Heart right ventricle (tissue), 16 donors: ENCODE results near the gene IL2RG. TPM values are rescaled to one million over a fixed set of nuclear protein-coding genes. Genes with fewer than 3 reads are reported as not detected.

Source experiments
- ATAC-seq, 8 donors: fragments of 200-7000 bp; cut with Tn5 transposase; one replicate each; pipeline ENCODE4 v1.9.1; 2020; ENCODE audit warnings: mild to moderate bottlenecking in 8 of 8, moderate library complexity in 8 of 8, moderate number of reproducible peaks in 1 of 8
- DNase-seq, 2 donors: peaks; one replicate each; pipeline ENCODE4 v3.0.0-alpha.2; 2020
- H3K27ac ChIP-seq, 10 donors: fragments of 200-600 bp; sonication (generic) in 2 of 10; one replicate each; pipeline versions ENCODE4 v1.5.0 to v1.8.0; 2020 to 2022; ENCODE audit warnings: mild to moderate bottlenecking in 3 of 10
- H3K27me3 ChIP-seq, 7 donors: fragments of 200-600 bp; one replicate each; pipeline ENCODE4 v1.8.0; 2021 to 2022; ENCODE audit warnings: mild to moderate bottlenecking in 2 of 7
- H3K36me3 ChIP-seq, 9 donors: fragments of 200-600 bp; sonication (generic) in 1 of 9; one replicate each; pipeline versions ENCODE4 v1.5.0 to v1.8.0; 2020 to 2022; ENCODE audit warnings: mild to moderate bottlenecking in 2 of 9
- H3K4me1 ChIP-seq, 9 donors: fragments of 200-600 bp; sonication (generic) in 1 of 9; one replicate each; pipeline versions ENCODE4 v1.5.0 to v1.8.0; 2020 to 2022; ENCODE audit warnings: mild to moderate bottlenecking in 4 of 9
- H3K4me3 ChIP-seq, 10 donors: fragments of 200-600 bp; sonication (generic) in 2 of 10; one replicate each; pipeline versions ENCODE4 v1.5.0 to v1.8.0; 2020 to 2022; ENCODE audit warnings: mild to moderate bottlenecking in 7 of 10, moderate library complexity in 2 of 10
- H3K9me3 ChIP-seq, 11 donors: fragments of 200-600 bp in 10 of 11; sonication (generic) in 2 of 11; one replicate each; pipeline versions ENCODE4 v1.5.0 to v1.8.0; 2013 to 2022; ENCODE audit warnings: mild to moderate bottlenecking in 2 of 11, control low read depth in 1 of 11, moderate library complexity in 1 of 11
- WGBS, 2 donors: extraction: QIAGEN DNeasy Blood & Tissue Kit; methylation state at CpG; one replicate each; pipeline ENCODE4 v1.1.7; 2013; ENCODE audit warnings: inconsistent platforms in 1 of 2; 5-methylcytosine and 5-hydroxymethylcytosine counted together
- intact Hi-C, 10 donors: fragments of 100-400 bp; cut with DNase I; formaldehyde crosslinking; loops; one replicate each; pipeline versions ENCODE4 v1.11.1 to v1.14.2; 2022
- polyA plus RNA-seq, 2 donors: library from polyadenylated mRNA; stranded (reverse); fragments of 200-250 nt; gene quantifications; one replicate each; pipeline ENCODE4 v1.2.3, GENCODE V29; 2013
- total RNA-seq, 10 donors: library from RNA; stranded (reverse); fragmentation: NEBNext Ultra II Directional in 3 of 10; extraction: Animal tissue kit (Norgen Biotek cat#: 25700) in 3 of 10; gene quantifications; one replicate each; pipeline versions ENCODE4 v1.2.1 to v1.2.4, GENCODE V29; 2021 to 2023
- TF ChIP-seq, protein P1 (sequence below), 9 donors: fragments of 200-600 bp; sonication (generic) in 2 of 9; IDR thresholded peaks; one replicate each; pipeline versions ENCODE4 v1.5.0 to v1.8.0; 2021 to 2022; ENCODE audit warnings: antibody characterized with exemption in 9 of 9, mild to moderate bottlenecking in 5 of 9, moderate library complexity in 1 of 9
- donor health status: Arrhythmogenic right ventricular cardiomyopathy.
- donor health status: ischemic (EF 13 %, LVEDD 7.1; RV severe dilation, severe dysfunction).
- donor health status: healthy with polysubstance abuse.
- donor health status: DM: no; HTN: yes; CAD: no.
- donor health status: DM: no; HTN: no; CAD: no.
- donor health status: ischemic (EF 25% LVEDD 6.9; RV normal size, moderate dysfunction).
- donor health status: ischemic (EF 25% LVEDD 5.7; RV mildly dilated, moderate dysfunction).
- donor health status: healthy.
- donor health status: DM: yes; HTN: yes; CAD: no.
- donor health status: Ischemic cardiomyopathy.
- donor health status: ischemic (EF 35%, LVEDD 5.7; RV mildly dilated, moderate dysfunction).
- donor health status: nonischemic (EF 11% LVEDD 7.7; RV severe dilation, severe dysfunction).
- donor health status: DM: yes; HTN: yes; CAD: no.
- donor health status: PGD.
- donor health status: ischemic (EF 29% LVEDD 5.4; RV normal size, mild dysfunction).
- donor health status: nonischemic (EF 23%, LVEDD 6.1; RV moderate dilation, normal function).

IL2RG gene
- total and polyA plus RNA-seq, 12 donors: 0.57 to 15.3 (median 1.8) TPM

DNA sequence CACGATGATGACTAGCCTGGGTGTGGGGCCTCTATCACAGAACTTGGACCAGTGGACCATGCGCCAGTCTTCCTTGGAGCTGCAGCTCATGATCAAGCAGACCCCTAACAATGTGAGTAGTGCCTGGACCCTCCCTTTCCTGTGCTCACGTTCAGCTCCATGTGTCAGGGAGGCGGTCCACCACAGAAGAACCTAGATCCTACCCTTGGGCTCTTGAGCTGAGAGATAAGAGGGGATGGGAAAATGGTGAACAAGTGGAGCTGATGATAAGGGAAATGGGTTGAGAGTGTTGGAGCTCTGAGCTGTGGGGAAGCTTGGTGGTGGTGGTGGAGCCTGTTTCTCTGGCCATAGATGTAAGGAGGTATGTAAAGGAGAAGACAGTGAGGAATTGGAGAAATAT, 20.1 kb upstream of the IL2RG start:
- TF ChIP-seq, protein P1, sequence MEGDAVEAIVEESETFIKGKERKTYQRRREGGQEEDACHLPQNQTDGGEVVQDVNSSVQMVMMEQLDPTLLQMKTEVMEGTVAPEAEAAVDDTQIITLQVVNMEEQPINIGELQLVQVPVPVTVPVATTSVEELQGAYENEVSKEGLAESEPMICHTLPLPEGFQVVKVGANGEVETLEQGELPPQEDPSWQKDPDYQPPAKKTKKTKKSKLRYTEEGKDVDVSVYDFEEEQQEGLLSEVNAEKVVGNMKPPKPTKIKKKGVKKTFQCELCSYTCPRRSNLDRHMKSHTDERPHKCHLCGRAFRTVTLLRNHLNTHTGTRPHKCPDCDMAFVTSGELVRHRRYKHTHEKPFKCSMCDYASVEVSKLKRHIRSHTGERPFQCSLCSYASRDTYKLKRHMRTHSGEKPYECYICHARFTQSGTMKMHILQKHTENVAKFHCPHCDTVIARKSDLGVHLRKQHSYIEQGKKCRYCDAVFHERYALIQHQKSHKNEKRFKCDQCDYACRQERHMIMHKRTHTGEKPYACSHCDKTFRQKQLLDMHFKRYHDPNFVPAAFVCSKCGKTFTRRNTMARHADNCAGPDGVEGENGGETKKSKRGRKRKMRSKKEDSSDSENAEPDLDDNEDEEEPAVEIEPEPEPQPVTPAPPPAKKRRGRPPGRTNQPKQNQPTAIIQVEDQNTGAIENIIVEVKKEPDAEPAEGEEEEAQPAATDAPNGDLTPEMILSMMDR (IDR thresholded peaks at IDR 0.05): no peak
- H3K27me3 ChIP-seq: no peaks in the 10 kb centered on the region
- no peak for DNase-seq
- intact Hi-C loops: loop anchor here in 1 of 10 donors (5.0 kb wide), 1 partner anchor 34 kb away; the partner anchor contains the start of gene FOXO4
- H3K4me3 ChIP-seq: no peak overlapping the region
- no peak overlapping the region for H3K27ac ChIP-seq
- H3K36me3 ChIP-seq: peaks cover 0 to 97% (median 10%) of the 10 kb centered on the region in 9 donors
- WGBS, 2 donors: 68 to 83% methylated on average over 4 of the region's 4 CpGs
- no peaks in the 10 kb centered on the region for H3K9me3 ChIP-seq
- peaks cover 0 to 7% (median 0%) of the 10 kb centered on the region in 9 donors for H3K4me1 ChIP-seq
- ATAC-seq: no peak

DNA sequence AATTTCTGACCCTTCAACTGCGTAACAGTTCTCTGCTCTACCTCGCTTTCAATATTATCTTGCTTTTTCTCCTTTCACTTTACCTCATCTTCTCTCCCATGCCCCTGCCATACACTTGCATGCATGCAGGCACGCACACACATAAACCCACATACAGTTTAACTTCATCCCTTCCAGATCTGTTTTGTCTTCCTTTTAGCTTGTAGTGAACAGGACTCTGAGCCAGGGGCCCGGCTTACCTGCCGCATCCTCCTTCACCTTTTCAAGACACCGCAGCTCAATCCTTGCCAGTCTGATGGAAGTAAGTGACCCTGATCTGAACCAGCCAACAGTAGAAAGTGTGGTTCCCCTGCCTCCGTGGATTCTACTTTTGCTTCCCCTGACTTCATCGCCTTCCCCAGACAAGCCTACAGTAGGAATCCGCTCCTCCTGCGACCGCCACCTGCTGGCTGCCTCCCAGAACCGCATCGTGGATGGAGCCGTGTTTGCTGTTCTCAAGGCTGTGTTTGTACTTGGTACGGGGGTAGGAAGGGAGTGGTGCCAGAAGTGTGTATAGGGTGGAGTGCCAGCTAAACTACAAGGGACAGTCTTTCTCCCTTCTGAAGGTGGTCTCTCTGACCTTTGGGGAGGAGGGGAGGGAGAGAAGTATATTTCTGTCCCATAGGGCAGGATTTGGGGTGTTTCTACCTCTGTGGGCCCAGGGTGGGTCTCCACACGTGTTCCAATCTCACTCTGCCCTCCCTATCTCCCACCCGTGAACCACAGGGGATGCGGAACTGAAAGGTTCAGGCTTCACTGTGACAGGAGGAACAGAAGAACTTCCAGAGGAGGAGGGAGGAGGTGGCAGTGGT, 17.8 kb upstream of the IL2RG start:
- ATAC-seq: peak; percentile 56 to 88 (median 80)
- H3K9me3 ChIP-seq: no peaks in the 10 kb centered on the region
- H3K36me3 ChIP-seq: peaks cover 0 to 94% (median 10%) of the 10 kb centered on the region in 9 donors
- WGBS, 2 donors: 37 to 39% methylated on average over 18 of the region's 18 CpGs
- intact Hi-C loops: loop anchor here in 2 of 10 donors (1.0 kb wide), 1 partner anchor 31 kb away; no protein-coding TSS in a partner anchor
- TF ChIP-seq, protein P1 (IDR thresholded peaks at IDR 0.05): peak; percentile 42 to 77 (median 70)
- no peak overlapping the region for H3K4me3 ChIP-seq
- peak; percentile 44 to 56 for DNase-seq
- H3K4me1 ChIP-seq: peaks cover 0 to 7% (median 0%) of the 10 kb centered on the region in 9 donors
- H3K27ac ChIP-seq: no peak overlapping the region
- no peaks in the 10 kb centered on the region for H3K27me3 ChIP-seq

DNA sequence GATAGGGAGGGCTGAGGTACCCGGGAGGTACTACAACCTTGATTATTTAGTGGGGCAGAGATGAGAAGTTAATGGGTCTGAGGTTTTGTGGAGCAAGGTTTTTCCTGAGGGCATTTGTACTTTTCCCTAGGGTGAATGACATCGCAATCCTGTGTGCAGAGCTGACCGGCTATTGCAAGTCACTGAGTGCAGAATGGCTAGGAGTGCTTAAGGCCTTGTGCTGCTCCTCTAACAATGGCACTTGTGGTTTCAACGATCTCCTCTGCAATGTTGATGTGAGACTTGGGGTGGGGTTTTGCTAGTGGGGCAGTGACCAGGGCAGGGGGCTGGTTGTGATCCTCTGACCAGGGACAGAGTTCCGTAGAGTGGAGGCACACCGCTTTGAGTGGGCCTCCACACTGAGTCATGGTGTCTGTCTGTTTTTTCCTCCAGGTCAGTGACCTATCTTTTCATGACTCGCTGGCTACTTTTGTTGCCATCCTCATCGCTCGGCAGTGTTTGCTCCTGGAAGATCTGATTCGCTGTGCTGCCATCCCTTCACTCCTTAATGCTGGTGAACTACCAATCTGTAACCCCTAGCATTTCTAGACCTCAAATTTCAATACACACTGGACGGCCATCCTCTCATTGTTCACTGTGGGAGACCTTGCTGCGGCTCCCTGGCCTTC, 16.9 kb upstream of the IL2RG start:
- DNase-seq (no peak), ATAC-seq (no peak)
- TF ChIP-seq, protein P1 (IDR thresholded peaks at IDR 0.05): no peak
- Histone ChIP-seq H3K4me1 (peaks cover 0 to 7% (median 0%) of the 10 kb centered on the region in 9 donors), H3K27me3 (no peaks in the 10 kb centered on the region), H3K4me3 (no peak overlapping the region), H3K9me3 (no peaks in the 10 kb centered on the region), H3K27ac (no peak overlapping the region), H3K36me3 (peaks cover 0 to 98% (median 10%) of the 10 kb centered on the region in 9 donors)
- WGBS, 2 donors: 80 to 86% methylated on average over 12 of the region's 12 CpGs
- intact Hi-C loops: no loop called here

DNA sequence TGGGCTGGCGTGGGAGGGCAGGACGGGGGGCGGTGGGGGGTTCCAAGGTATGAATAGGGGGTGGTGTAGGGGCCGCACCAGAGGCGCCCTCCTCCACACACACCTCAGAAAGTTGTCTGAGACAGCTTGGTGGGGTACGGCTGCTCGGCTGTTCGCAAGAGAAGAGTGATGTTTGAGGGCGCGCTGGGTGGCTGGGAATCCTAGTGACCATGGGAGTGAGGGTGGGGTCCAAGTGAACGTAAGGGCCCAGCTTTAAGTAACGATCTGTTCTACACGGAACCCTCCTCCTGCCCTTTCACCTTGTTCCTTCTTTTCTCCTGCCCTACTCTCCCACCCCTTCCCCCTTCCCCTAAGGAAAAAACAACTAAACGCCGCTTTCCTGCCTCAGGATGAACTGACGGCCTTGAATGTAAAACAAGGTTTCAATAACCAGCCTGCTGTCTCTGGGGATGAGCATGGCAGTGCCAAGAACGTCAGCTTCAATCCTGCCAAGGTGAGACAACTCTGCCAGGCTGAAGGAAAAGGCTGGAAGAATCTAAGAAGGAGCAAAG, 7.7 kb upstream of the IL2RG start:
- peak overlapping the region; percentile 38 to 72 (median 64) for H3K4me3 ChIP-seq
- peak overlapping the region; percentile 40 to 91 (median 78) for H3K27ac ChIP-seq
- DNase-seq: no peak
- ATAC-seq: peak in 7 of 8 donors; percentile 4 to 41 (median 28)
- intact Hi-C loops: loop anchor here in 1 of 10 donors (1.0 kb wide), 1 partner anchor 51 kb away; the partner anchor contains the start of gene SNX12
- TF ChIP-seq, protein P1 (IDR thresholded peaks at IDR 0.05): no peak
- no peaks in the 10 kb centered on the region for H3K9me3 ChIP-seq
- H3K4me1 ChIP-seq: peaks cover 0 to 15% (median 5%) of the 10 kb centered on the region in 9 donors
- WGBS, 2 donors: 4 to 5% methylated on average over 15 to 16 of the region's 17 CpGs
- peaks cover 0 to 3% (median 0%) of the 10 kb centered on the region in 7 donors for H3K27me3 ChIP-seq
- H3K36me3 ChIP-seq: peaks cover 0 to 46% (median 0%) of the 10 kb centered on the region in 9 donors
